ENCODE results near the gene IFI27L2.

DNA sequence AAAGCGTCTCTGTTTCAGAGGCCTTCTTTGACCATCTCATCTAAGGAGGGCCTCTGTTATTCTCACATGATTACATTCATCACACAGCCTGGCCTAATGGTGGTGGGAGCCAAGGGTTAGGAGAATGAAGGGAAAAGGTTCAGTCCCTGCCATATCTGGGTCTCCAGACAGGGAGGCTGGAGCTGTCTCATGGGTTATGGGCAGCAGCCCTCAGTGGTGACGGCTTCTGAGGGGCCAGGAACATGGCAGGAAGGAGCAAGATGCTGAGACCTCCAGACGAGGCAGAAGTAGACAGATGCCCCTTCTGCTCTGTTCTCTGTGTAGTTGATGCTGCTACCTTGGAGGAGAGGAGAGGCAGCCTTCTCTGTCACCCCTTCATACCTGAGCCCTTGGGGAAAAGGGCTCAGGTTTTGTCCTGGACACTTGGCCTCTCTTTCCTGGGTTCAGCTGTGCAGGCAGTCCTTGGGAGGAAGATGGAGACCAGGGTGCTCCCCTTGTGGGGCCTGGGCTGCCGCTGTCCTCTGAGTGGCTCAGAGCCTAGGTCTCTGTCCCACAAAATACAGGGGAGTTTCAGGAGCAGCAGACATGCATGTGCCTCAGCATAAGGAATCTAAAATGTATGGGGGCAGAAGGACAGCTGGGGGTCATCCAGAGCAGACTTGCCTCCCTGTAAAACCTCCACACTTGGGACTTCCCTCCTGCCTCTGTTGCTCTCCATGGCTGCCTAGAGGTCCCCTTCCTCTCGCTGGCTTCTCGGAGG, 3.6 kb downstream of the IFI27L2 start:
- TF ChIP-seq, protein P1, sequence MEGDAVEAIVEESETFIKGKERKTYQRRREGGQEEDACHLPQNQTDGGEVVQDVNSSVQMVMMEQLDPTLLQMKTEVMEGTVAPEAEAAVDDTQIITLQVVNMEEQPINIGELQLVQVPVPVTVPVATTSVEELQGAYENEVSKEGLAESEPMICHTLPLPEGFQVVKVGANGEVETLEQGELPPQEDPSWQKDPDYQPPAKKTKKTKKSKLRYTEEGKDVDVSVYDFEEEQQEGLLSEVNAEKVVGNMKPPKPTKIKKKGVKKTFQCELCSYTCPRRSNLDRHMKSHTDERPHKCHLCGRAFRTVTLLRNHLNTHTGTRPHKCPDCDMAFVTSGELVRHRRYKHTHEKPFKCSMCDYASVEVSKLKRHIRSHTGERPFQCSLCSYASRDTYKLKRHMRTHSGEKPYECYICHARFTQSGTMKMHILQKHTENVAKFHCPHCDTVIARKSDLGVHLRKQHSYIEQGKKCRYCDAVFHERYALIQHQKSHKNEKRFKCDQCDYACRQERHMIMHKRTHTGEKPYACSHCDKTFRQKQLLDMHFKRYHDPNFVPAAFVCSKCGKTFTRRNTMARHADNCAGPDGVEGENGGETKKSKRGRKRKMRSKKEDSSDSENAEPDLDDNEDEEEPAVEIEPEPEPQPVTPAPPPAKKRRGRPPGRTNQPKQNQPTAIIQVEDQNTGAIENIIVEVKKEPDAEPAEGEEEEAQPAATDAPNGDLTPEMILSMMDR (conservative IDR thresholded peaks at IDR 0.05): no peak
- TF ChIP-seq ZFX (IDR thresholded peaks at IDR 0.05): no peak
